Measurements from ENCODE around the gene METAP2. TPM values are rescaled to one million over a fixed set of nuclear protein-coding genes. Genes with fewer than 3 reads are reported as not detected.

The METAP2 gene
- polyA plus RNA-seq, 1 experiment, result 135 TPM

DNA sequence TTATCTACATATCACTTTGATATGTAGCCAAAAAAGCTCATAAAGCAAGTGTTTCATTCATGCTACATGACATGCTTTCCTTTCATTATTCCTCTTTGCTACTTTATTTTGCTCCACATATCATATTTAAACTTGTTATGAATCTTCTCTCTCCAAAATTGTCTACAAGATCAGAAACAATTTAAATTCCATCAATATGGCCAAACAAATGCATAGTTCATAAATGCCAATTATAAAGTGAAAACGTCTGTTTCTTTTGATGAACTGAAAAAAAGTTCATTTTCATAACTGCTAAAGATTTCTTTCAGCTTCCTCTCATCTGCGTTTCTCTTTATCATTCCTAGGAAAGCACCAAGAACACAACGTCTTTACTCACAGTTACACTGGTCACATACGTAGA, 54.5 kb downstream of the METAP2 start:
- TF ChIP-seq, protein P1, sequence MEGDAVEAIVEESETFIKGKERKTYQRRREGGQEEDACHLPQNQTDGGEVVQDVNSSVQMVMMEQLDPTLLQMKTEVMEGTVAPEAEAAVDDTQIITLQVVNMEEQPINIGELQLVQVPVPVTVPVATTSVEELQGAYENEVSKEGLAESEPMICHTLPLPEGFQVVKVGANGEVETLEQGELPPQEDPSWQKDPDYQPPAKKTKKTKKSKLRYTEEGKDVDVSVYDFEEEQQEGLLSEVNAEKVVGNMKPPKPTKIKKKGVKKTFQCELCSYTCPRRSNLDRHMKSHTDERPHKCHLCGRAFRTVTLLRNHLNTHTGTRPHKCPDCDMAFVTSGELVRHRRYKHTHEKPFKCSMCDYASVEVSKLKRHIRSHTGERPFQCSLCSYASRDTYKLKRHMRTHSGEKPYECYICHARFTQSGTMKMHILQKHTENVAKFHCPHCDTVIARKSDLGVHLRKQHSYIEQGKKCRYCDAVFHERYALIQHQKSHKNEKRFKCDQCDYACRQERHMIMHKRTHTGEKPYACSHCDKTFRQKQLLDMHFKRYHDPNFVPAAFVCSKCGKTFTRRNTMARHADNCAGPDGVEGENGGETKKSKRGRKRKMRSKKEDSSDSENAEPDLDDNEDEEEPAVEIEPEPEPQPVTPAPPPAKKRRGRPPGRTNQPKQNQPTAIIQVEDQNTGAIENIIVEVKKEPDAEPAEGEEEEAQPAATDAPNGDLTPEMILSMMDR (IDR thresholded peaks at IDR 0.05; ENCODE audit: low read depth, low read length), result no peak
- no peak overlapping the region for H3K4me3 ChIP-seq (ENCODE audit: low read depth, low read length)
- no peaks in the 10 kb centered on the region for H3K27me3 ChIP-seq (ENCODE audit: control insufficient read depth, insufficient read depth, low read length)
- no peak for DNase-seq (ENCODE audit: low read depth, low spot score)
- no peaks in the 10 kb centered on the region for H3K9me3 ChIP-seq (ENCODE audit: control insufficient read depth, insufficient read depth, low read length)
- H3K27ac ChIP-seq (ENCODE audit: low read depth, low read length), result no peak overlapping the region
- ChIA-PET POLR2A (no interaction called here), CTCF (no interaction called here)

DNA sequence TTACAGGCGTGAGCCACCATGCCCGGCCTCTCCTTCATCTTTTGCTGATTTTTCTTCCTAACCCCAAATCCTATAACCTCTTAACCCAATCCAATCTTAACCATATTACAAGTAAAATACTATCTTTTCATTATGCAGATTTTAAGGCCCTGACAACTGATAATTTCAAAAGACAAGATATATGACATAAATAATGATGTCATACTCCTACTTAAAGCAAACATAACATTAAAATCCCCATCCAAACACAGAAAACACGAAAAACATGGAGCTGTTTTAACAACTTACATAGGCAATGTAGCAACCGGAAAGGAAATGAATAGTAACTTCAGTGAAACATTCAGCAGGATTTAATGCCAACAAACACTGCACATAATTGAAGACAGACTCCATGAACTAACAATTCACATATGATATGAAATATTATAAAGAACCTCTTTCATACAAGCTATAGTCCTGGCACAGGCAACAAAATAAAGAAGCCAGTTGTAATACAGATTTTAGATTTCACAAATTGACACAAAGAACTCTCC, 55.8 kb downstream of the METAP2 start:
- TF ChIP-seq, protein P1 (IDR thresholded peaks at IDR 0.05; ENCODE audit: low read depth, low read length), result no peak
- CTCF ChIA-PET, result no interaction called here
- POLR2A ChIA-PET, result no interaction called here
- H3K9me3 ChIP-seq (ENCODE audit: control insufficient read depth, insufficient read depth, low read length), result no peaks in the 10 kb centered on the region
- DNase-seq (ENCODE audit: low read depth, low spot score), result no peak
- no peak overlapping the region for H3K27ac ChIP-seq (ENCODE audit: low read depth, low read length)
- no peaks in the 10 kb centered on the region for H3K27me3 ChIP-seq (ENCODE audit: control insufficient read depth, insufficient read depth, low read length)
- no peak overlapping the region for H3K4me3 ChIP-seq (ENCODE audit: low read depth, low read length)

DNA sequence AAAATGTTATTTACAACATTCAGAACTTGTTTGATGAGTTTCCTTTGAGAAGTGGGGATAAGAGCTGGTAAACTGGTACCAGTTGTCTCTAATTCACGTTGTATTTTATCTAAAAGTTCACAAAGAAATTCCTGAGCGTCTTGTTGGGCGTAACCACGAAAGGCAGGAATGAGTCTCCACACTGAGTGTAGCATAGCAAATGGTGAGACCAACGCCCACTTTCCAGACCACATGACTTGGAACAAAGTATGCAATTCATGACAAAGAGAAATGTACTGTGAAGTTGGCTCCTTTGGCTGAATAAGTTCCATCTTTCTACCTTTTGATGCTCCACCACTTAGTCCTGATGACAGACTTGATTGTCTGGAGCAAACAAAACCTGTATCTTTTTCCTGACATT, 58.9 kb downstream of the METAP2 start:
- H3K4me3 ChIP-seq (ENCODE audit: low read depth, low read length), result no peak overlapping the region
- no peaks in the 10 kb centered on the region for H3K27me3 ChIP-seq (ENCODE audit: control insufficient read depth, insufficient read depth, low read length)
- no peak overlapping the region for H3K27ac ChIP-seq (ENCODE audit: low read depth, low read length)
- no peaks in the 10 kb centered on the region for H3K9me3 ChIP-seq (ENCODE audit: control insufficient read depth, insufficient read depth, low read length)
- CTCF ChIA-PET, result no interaction called here
- POLR2A ChIA-PET, result no interaction called here
- TF ChIP-seq, protein P1 (IDR thresholded peaks at IDR 0.05; ENCODE audit: low read depth, low read length), result no peak
- no peak for DNase-seq (ENCODE audit: low read depth, low spot score)

DNA sequence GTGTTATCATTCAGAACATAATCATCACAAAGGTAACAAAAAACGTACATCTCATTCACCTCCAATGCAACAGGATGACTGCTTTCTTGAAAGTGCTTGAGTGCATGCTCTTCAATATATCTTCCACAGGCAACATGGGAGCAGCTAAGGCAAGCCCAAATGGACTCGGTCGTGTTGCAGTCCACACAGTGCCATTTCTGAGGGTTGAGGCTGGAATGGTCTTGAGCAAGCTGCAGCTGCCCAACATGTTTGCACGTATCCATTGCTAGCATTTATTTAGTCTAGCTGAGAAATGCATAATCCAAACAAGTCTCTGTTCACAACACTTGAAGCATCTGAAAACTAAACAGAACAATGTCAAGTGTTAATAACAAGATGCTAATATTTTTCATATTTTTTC, 60.0 kb downstream of the METAP2 start:
- CTCF ChIA-PET, result interaction anchor here (0.5 to 2.5 kb wide), 42 partner anchors 8 to 1911 kb away, joined by 3 to 20 read pairs (median 5); partner anchors contain the start of genes FGD6, NR2C1, USP44 and VEZT
- DNase-seq (ENCODE audit: low read depth, low spot score), result no peak
- H3K9me3 ChIP-seq (ENCODE audit: control insufficient read depth, insufficient read depth, low read length), result no peaks in the 10 kb centered on the region
- TF ChIP-seq, protein P1 (IDR thresholded peaks at IDR 0.05; ENCODE audit: low read depth, low read length), result no peak
- no peak overlapping the region for H3K4me3 ChIP-seq (ENCODE audit: low read depth, low read length)
- H3K27me3 ChIP-seq (ENCODE audit: control insufficient read depth, insufficient read depth, low read length), result no peaks in the 10 kb centered on the region
- no peak overlapping the region for H3K27ac ChIP-seq (ENCODE audit: low read depth, low read length)
- POLR2A ChIA-PET, result interaction anchor here (0.6 to 1.2 kb wide), 7 partner anchors 14 to 552 kb away, joined by 3 to 6 read pairs (median 4); partner anchors contain the start of gene METAP2

DNA sequence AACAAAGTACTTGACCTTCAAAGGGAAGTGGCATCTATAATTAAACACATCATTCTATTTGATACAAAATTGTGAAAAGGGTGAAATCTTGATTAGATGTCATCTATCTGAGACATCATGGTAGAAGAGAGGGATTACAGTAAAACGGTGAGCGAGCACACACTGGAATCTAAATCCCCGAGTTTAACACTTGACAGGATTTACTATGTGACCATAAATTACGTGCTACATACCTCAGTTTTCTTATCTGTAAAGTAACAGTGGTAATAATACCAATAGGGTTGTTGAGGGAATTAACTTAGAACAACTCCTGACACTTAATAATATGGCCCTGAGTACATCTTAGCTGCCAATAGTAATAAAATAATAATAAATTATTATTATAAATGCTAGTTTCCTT, 64.1 kb downstream of the METAP2 start:
- ChIA-PET CTCF (interaction anchor here (1.4 to 2.6 kb wide), 3 partner anchors 37 to 465 kb away, joined by 3 to 10 read pairs (median 7); partner anchors contain the start of gene NR2C1), POLR2A (interaction anchor here (1.3 kb wide), 1 partner anchor 9 kb away, joined by 6 read pairs; no protein-coding TSS in a partner anchor)
- DNase-seq (ENCODE audit: low read depth, low spot score), result no peak
- no peaks in the 10 kb centered on the region for H3K9me3 ChIP-seq (ENCODE audit: control insufficient read depth, insufficient read depth, low read length)
- H3K4me3 ChIP-seq (ENCODE audit: low read depth, low read length), result no peak overlapping the region
- H3K27ac ChIP-seq (ENCODE audit: low read depth, low read length), result no peak overlapping the region
- TF ChIP-seq, protein P1 (IDR thresholded peaks at IDR 0.05; ENCODE audit: low read depth, low read length), result no peak
- H3K27me3 ChIP-seq (ENCODE audit: control insufficient read depth, insufficient read depth, low read length), result no peaks in the 10 kb centered on the region
